Measurements from ENCODE around the gene UBTD2. TPM values are rescaled to one million over a fixed set of nuclear protein-coding genes. Genes with fewer than 3 reads are reported as not detected.
"Not testable (repeated sequence)": the region's sequence is repeated elsewhere in the genome, so short reads cannot be mapped to it uniquely, and the experiment has no call there.

UBTD2 gene, protein sequence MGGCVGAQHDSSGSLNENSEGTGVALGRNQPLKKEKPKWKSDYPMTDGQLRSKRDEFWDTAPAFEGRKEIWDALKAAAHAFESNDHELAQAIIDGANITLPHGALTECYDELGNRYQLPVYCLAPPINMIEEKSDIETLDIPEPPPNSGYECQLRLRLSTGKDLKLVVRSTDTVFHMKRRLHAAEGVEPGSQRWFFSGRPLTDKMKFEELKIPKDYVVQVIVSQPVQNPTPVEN
- polyA plus RNA-seq (ENCODE audit: insufficient read length in 10 of 10) = 10 to 100 TPM; 53.8 to 76.0 (median 61.3) TPM
- long read RNA-seq, donor 1, transcript UBTD2-201 (3 exons, 3,301 nt) = major isoform, 19 of 38 reads
- long read RNA-seq, donor 1, partial matches to known transcripts = 19 of 38 reads
- long read RNA-seq, donor 1, other reads (novel, unspliced or antisense) = 0 of 38 reads
- long read RNA-seq, donor 2, transcript UBTD2-201 (3 exons, 3,301 nt) = major isoform, 12 of 12 reads
- long read RNA-seq, donor 2, partial matches to known transcripts = 0 of 12 reads
- long read RNA-seq, donor 2, other reads (novel, unspliced or antisense) = 0 of 12 reads
- long read RNA-seq, donor 3 = 0 reads
- long read RNA-seq, donor 4, transcript UBTD2-201 (3 exons, 3,301 nt) = major isoform, 15 of 15 reads
- long read RNA-seq, donor 4, partial matches to known transcripts = 0 of 15 reads
- long read RNA-seq, donor 4, other reads (novel, unspliced or antisense) = 0 of 15 reads
- long read RNA-seq, donor 5, transcript UBTD2-201 (3 exons, 3,301 nt) = major isoform, 22 of 22 reads
- long read RNA-seq, donor 5, partial matches to known transcripts = 0 of 22 reads
- long read RNA-seq, donor 5, other reads (novel, unspliced or antisense) = 0 of 22 reads
- long read RNA-seq, donor 6, transcript UBTD2-201 (3 exons, 3,301 nt) = major isoform, 19 of 19 reads
- long read RNA-seq, donor 6, partial matches to known transcripts = 0 of 19 reads
- long read RNA-seq, donor 6, other reads (novel, unspliced or antisense) = 0 of 19 reads
- long read RNA-seq, donor 7, transcript UBTD2-201 (3 exons, 3,301 nt) = major isoform, 18 of 18 reads
- long read RNA-seq, donor 7, partial matches to known transcripts = 0 of 18 reads
- long read RNA-seq, donor 7, other reads (novel, unspliced or antisense) = 0 of 18 reads
- long read RNA-seq, donor 8, transcript UBTD2-201 (3 exons, 3,301 nt) = major isoform, 11 of 11 reads
- long read RNA-seq, donor 8, partial matches to known transcripts = 0 of 11 reads
- long read RNA-seq, donor 8, other reads (novel, unspliced or antisense) = 0 of 11 reads
- long read RNA-seq, donor 9, partial matches to known transcripts = 0 of 2 reads
- long read RNA-seq, donor 9, other reads (novel, unspliced or antisense) = 0 of 2 reads

DNA sequence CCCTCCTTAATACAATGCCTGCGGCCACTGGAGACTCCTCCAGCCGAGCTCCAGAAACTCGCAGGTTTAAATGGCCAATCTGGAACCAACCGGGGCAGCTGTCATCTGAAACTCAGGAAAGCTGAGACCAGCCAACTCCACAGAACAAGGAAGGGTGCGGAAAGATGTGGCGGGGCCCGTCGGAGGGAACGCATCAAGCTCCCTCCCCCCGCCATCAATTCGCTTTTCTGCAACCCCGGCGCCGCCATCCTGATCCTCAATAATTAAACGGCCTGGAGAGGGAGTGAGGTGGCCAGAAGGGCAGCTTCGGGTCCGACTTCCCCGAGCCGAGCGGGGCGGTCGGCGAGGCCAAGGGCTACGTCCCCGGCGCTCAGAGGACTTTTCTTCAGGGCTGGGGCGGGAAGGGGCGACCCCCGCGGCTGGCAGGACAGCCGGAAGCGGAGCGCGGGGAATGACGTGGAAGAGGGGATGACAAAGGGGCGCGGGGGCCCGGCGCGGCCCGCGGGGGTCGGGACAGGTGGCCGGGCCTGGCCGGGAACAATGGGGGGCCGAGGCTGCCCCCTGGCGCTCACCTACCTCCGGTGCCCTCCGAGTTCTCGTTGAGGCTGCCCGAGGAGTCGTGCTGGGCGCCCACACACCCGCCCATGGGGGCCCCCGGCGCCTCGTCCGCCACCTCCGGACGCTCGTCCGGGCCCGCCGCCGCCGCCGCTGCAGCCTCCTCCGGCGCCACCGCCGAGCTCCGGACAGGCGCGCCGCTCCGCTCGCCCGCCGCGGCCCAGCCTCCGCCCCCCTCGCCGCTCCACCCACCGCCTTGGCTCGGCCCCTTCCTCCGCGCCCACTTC, at the start of gene UBTD2:
Gene UBTD2, minus strand, starts transcription at position 745 of the 842 bp plus-strand sequence. Its CDS starts 99 bp downstream, at position 646.
- peak; percentile 83 to 92 (median 88) for DNase-seq

DNA sequence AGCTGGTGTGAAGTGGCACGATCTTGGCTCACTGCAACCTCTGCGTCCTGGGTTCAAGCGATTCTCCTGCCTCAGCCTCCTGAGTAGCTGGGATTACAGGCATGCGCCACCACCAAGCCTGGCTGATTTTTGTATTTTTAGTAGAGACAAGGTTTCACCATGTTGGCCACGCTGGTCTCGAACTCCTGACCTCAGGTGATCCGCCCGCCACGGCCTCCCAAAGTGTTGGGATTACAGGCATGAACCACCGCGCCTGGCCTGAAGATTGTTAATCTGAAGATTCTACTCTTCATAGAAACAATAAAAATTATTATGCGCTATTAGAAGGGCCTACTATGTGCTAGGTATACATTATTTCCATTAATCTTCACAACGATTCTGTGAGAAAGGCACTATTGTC, 43.3 kb upstream of the UBTD2 start:
- DNase-seq = not testable (repeated sequence)

DNA sequence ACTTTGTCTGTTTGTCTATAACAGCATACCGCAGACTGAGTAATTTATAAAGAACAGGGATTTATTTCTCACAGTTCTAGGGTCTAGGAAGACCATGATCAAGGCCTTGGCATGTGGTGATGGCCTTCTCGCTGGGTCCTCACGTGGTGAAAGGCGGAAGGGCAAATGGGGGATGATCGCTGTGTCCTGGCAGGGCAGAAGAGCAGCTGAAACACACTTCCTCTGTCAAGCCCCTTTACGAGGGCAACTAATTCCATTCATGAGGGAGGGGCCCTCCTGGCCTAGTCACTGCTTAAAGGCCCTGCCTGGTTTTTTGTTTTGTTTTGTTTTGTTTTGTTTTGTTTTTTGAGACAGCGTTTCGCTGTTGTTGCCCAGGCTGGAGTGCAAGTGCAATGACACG, 41.9 kb upstream of the UBTD2 start:
- DNase-seq = no peak

DNA sequence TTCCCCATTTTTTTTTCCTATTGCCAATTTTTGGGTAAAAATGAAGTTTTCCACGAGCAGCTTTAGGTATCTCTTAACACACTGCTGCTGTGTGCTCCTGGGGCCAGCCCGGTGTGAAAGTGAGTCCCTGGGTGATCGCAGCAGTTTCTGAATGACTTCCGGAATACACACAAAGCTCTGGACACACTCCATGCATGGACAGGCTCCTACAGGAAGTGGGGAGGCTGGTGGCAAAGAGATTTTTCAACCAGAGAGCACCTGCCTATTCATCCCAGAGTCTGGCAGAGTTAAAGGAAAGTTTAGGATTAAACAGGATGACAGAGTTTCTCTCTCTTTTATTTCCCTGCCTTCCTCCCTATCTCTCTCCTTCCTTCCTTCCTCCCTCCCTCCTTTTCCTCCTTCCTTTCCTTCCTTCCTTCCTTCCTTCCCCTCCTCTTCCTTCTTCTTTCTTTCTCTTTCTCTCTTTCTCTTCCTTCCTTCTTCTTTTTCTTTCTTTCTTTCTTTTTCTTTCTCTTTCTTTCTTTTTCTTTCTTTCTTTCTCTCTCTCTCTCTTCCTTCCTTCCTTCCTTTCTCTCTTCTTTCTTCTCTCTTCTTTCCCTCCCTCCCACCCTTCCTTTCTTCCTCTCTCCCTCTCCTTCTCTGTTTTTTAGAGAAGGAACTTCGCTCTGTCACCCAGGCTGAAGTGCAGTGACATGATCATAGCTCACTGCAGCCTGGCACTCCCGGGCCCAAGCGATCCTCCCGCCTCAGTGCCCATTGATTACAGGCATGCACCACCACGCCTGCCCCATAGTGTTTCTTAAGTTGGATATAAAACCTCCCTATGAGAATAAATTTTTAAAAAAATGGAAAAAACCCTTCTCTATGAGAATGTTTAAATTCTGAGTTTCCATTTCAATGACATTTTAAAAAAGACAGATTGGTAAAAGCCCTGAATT, 38.7 kb upstream of the UBTD2 start:
- DNase-seq = peak in 1 of 3 donors; percentile 42

DNA sequence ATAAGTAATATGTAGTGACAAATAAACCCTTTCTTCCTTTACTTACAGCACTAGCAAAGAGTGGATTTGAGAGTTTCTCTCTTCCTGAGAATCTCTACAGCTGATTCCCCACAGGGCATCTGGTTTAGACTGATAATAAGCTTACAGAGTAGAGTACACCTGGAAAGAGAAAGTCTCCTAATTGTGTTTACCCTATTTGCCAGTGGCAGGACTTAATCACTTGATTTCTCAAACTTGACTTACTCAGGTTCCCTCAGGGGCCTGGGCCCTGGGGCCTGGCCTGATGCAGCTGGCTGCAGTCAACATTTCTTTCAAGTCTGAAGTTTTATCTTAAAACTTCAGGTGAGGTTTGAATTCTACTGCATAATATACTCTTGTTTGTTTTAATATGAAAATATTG, 38.0 kb upstream of the UBTD2 start:
- DNase-seq = no peak

DNA sequence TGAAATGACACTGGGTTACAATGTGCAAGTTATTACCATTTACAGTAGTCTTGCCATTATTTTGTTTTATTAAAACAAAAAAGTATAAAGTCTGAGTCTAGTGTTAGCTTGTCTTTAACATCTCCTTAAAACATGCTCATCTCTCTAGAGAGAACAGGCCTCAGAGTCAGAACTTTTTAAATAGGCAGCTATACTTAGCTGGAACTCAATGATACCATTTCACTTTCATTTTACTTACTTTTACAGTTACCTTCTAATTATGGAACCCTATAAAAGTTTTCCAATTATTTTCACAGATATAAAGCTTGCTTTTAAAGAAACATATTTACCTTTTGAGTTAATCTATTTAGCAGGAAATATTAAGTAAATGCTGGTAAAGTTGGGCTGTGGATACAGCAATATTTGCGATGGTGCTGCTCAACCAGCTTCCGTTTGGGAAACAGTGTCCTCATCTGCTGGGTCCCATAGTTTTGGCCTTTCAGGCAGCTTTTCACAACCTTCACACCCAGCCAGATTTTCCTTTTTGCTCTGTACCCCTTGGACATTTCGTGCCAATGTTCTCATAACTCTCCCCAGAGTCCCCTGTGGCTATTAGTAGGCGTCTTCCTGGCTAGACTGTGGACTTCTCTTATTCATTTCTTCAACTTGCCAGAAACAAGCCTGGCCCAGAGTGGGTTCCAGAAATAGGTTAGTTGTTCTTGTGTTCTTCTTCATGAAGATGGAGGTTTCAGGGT, 36.3 kb upstream of the UBTD2 start:
- DNase-seq = no peak

DNA sequence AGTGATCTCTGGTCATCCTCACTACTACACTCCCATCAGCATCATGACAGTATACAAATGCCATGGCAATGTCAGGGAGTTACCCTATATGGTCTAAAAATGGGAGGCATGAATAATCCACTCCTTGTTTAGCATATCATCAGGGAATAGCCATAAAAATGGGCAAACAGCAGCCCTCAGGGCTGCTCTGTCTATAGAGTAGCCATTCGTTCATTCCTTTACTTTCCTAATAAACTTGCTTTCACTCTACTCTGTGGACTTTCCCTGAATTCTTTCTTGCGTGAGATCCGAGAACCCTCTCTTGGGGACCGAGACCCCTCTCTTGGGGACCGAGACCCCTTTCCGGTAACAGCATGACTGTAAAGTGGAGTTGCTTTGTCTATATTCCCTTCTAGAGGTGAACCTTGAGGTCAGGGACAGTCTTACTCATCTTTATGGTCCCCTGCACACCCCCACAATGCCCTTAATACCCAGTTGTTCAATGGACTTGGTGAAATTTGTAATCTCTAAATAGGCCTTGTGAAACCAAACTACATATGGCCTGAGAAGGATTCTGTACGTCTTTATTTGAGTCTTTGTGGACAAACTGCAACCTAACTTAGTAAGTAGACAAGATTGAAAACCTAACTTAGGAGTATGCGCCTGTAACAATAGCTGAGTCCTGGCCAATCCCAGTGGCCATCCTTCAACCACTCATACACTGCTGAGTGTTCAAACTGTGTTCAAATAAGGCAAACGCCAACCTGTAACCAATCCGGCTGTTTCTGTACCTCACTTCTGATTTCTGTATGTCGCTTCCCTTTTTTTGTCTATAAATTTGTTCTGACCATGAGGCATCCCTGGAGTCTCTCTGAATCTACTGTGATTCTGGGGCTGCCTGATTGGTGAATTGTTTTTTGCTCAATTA, 32.3 kb upstream of the UBTD2 start:
- DNase-seq = no peak

DNA sequence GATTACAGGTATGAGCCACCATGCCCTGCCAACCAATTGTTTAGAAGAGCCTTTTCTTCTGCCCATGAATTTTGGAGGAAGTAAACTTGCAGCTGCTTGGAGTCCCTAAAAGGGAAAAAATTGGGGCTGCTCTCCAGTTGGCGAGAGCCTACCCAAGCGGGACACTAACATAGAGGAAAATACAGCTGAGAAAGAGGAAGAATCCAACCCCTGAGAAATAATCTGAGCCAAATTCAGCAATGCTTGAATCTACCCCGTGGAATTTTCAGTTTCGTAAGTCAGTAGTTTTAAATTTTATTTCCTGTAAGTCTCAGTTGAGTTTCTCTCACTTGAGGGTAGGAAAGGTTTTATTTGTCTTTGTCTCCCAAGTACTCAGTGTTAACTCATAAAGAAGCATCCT, 30.4 kb upstream of the UBTD2 start:
- DNase-seq = peak in 2 of 3 donors; percentile 58 to 77

DNA sequence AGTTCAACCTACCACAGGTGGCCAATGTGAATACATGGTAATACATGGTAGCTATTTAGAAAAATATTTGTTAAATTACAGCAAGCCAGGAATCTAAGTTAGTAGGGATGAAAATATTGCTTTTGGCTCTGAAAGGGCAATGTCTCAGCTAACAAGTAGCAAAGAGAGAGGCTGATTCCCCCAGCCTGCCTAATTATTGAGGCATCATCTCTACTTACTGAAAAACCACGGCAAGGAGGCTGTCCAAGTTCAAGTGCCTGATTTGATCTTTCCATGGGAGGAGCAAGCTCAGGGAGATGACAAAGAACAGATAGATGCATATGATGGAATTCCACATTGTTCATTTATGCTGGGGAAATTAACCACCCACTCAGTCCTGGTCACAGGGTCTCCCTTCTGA, 28.7 kb upstream of the UBTD2 start:
- DNase-seq = no peak

DNA sequence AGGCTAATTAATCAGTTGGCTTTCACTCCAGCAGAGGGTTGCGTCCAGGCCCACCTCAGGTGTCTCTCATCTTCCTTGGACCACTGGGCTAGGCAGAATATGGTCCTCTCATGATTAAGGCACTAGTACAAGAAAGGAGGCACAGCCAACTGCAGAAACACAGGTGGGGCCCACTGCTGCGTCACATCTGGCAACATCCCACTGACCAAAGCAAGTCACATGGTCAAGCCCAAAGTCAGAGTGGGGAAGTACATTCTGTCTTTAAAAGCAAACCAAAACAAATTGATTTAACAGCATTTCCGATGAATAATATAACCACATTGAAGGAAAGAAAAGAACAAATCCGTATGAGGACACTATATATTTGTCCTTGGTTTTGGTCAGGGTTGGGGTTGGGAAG, 28.0 kb upstream of the UBTD2 start:
- no peak for DNase-seq

DNA sequence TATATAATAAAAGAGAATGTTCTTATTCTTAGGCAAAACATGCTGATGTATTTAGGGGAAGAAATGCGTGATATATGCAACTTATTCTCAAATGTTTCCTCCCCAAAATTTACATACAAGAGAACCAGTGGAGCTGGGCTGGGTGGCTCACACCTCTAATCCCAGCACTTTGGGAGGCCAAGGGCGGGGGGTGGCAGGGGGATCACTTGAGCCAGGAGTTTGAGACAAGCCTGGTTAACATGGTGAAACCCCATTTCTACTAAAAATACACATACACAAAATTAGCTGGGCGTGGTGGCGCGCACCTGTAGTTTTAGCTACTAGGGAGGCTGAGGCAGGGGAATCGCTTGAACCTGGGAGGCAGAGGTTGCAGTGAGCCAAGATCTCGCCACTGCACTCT, 27.5 kb upstream of the UBTD2 start:
- DNase-seq = no peak

DNA sequence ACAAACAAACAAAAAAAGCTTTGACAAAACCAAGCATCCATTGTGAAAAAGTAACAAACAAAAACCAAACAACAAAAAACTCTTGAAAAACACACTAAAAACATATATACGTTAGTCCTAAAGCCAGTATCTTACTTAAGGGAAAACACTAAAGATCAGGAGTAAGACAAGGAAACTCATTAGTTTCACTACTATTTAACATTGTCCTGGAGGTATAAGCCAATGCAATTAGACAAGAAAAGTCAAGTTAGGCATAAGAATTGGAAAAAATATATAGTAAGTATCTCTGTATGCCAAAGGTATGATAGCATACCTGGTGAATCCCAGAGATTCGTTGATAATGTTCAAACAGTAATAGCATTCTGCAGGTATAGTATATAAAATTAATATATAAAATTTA, 21.8 kb upstream of the UBTD2 start:
- DNase-seq = no peak

DNA sequence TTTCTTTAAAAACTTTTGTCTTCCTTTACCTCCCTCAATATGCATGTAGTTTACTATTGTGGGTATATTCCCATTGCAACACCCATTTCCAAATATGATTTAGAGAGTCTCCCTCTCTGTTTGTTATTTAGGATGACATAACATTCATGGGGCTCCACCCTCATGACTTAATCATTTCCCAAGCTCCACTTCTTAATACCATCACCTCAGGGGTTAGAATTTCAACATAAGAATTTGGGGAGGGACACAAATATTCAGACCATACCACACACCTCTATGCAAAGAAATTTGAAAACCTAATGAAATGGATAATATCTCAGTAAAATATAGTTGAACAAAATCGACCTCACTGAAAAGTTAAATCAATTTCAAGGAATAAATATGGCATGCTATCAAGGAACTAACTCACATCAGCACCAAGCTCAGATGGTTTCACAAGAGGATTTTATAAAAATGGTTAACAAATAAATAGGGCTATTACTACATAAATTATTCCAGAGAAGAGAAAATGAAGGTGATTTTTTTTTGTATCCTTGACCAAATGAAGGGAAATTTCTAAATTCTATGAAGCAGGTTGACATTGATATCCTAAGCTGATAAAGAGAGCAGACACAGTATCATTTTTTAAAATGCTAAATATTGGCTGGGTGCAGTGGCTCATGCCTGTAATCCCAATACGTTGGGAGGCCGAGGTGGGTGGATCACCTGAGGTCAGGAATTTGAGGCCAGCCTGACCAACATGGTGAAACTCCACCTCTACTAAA, 20.2 kb upstream of the UBTD2 start:
- peak in 1 of 3 donors; percentile 47 for DNase-seq

DNA sequence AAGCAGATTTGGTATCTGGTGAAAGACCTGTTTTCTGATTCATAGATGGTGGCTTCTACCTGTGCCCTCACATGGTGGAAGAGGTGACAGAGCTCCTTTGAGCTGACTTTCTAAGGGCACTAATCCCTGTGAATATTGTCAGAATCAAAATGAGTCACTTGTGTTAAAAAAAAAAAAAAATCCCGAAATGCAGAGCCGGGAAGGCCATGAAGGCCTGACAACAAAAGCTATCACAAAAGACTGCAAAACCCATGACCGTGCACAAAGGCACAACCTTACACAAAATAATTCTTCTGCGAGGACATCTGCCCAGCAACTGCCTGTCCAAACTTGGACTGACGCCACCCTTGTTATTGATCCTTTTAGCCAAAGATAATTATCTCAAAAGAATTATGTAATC, 19.6 kb upstream of the UBTD2 start:
- DNase-seq = no peak

DNA sequence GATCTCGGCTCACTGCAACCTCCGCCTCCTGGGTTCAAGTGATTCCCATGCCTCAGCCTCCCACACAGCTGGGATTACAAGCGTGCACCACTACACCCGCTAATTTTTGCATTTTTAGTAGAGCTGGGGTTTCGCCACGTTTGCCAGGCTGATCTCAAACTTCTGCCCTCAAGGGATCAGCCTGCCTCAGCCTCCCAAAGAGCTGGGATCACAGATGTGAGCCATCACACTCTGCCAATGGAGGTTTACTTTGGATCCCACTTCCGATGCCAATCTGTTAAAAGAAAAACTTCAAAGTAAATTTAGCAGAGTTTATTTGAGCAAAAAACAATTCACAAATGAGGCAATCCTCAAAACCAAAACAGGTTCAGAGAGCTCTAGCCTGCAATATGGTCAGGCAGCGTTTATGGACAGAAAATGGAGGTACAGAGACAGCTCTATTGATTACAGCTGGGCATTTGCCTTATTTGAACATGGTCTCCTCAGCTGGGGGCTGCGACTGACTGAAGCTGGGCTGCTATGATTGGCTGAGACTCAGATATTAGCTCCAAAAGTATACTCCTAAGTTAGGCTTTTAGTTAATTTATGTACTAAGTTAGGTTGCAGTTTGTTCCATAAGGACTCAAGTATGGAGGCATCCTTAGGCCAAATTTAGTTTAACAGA, 18.6 kb upstream of the UBTD2 start:
- DNase-seq = no peak

DNA sequence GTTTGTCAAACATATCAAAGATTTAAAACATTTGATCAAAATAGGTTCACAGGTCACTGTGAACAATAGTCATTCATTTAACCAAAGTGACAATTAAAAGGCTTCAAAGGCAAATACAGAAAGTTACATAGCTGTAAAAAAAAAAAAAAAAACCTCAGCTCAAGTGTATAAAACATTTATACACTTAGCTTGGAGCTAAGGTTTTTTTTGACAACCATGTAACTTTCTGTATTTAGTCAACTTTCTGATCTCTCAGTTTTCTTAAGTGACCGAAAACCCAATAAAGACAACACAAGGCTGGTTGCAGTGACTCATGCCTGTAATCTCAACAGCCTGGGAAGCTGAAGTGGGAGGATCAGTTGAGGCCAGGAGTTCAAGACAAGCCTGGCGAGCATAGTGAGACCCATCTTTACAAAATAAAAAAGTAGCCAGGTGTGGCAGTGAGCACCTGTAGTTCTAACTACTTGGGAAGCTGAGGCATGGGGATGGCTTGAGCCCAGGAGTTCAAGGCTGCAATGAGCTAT, 16.4 kb upstream of the UBTD2 start:
- DNase-seq = no peak
